Measurements from ENCODE around the gene MGAT1.

Gene MGAT1

GRCh38 chr5:180824630-180825476 lies 22.2 kb upstream of the MGAT1 start:
- in situ Hi-C loops (cut with MboI; ENCODE audit: low pct_unique_long_range_greater_than_20kb, low sequenced_read_pairs, unreplicated experiment), result no loop called here
- DNase-seq (ENCODE audit: low spot score), result no peak

GRCh38 chr5:180823940-180824629 lies 21.5 kb upstream of the MGAT1 start:
- no peak for TF ChIP-seq CTCF (IDR thresholded peaks at IDR 0.05; ENCODE audit: extremely low read depth, insufficient read depth, missing control alignments)
- in situ Hi-C loops (cut with MboI; ENCODE audit: low pct_unique_long_range_greater_than_20kb, low sequenced_read_pairs, unreplicated experiment), result no loop called here

More at GRCh38 chr5:180824630-180825476, 22.2 kb upstream of the MGAT1 start:
- TF ChIP-seq CTCF (IDR thresholded peaks at IDR 0.05; ENCODE audit: extremely low read depth, insufficient read depth, missing control alignments), result no peak

GRCh38 chr5:180823346-180823745 lies 20.7 kb upstream of the MGAT1 start:
- TF ChIP-seq CTCF (IDR thresholded peaks at IDR 0.05; ENCODE audit: extremely low read depth, insufficient read depth, missing control alignments), result no peak
- DNase-seq (ENCODE audit: low spot score), result no peak
- in situ Hi-C loops (cut with MboI; ENCODE audit: low pct_unique_long_range_greater_than_20kb, low sequenced_read_pairs, unreplicated experiment), result no loop called here

More at GRCh38 chr5:180823940-180824629, 21.5 kb upstream of the MGAT1 start:
- no peak for DNase-seq (ENCODE audit: low spot score)

GRCh38 chr5:180821538-180821937 lies 18.9 kb upstream of the MGAT1 start:
- DNase-seq (ENCODE audit: low spot score), result no peak
- in situ Hi-C loops (cut with MboI; ENCODE audit: low pct_unique_long_range_greater_than_20kb, low sequenced_read_pairs, unreplicated experiment), result no loop called here
- no peak for TF ChIP-seq CTCF (IDR thresholded peaks at IDR 0.05; ENCODE audit: extremely low read depth, insufficient read depth, missing control alignments)

- in situ Hi-C loops (cut with MboI; ENCODE audit: low pct_unique_long_range_greater_than_20kb, low sequenced_read_pairs, unreplicated experiment), result no loop called here
- TF ChIP-seq CTCF (IDR thresholded peaks at IDR 0.05; ENCODE audit: extremely low read depth, insufficient read depth, missing control alignments), result no peak
Observed at GRCh38 chr5:180820788-180821321, 18.2 kb upstream of the MGAT1 start.

GRCh38 chr5:180818677-180819341 lies 16.2 kb upstream of the MGAT1 start:
- in situ Hi-C loops (cut with MboI; ENCODE audit: low pct_unique_long_range_greater_than_20kb, low sequenced_read_pairs, unreplicated experiment), result no loop called here
- no peak for DNase-seq (ENCODE audit: low spot score)
- TF ChIP-seq CTCF (IDR thresholded peaks at IDR 0.05; ENCODE audit: extremely low read depth, insufficient read depth, missing control alignments), result no peak

More at GRCh38 chr5:180820788-180821321, 18.2 kb upstream of the MGAT1 start:
- peak; percentile 43 for DNase-seq (ENCODE audit: low spot score)

Measured in GM13977 (cell line).